DMS153 treated with DMSO at 0.1 percent for 48 hours (cell line): ENCODE data around the gene DHH.
"Not testable (repeated sequence)": the region's sequence is repeated elsewhere in the genome, so short reads cannot be mapped to it uniquely, and the experiment has no call there.

Experiments used
- DNase-seq: peaks from one replicate; lab custom pipeline; 2025; ENCODE audit not compliant: unreplicated experiment; lab: John Stamatoyannopoulos, UW

The DHH gene

GRCh38 chr12:49094160-49094974 is at the start of gene DHH:
TSS of gene DHH (minus strand) at chr12:49094801. CDS start at chr12:49094512, 289 bp downstream.
- no peak for DNase-seq

GRCh38 chr12:49144384-49144783 is 49.8 kb upstream of the DHH start:
- no peak for DNase-seq

GRCh38 chr12:49138999-49139398 is 44.4 kb upstream of the DHH start:
- no peak for DNase-seq

- DNase-seq: no peak
Observed at GRCh38 chr12:49138587-49138986, 44.0 kb upstream of the DHH start.

GRCh38 chr12:49137476-49137875 is 42.9 kb upstream of the DHH start:
- no peak for DNase-seq

- not testable (repeated sequence) for DNase-seq
Observed at GRCh38 chr12:49136997-49137396, 42.4 kb upstream of the DHH start.

GRCh38 chr12:49133590-49133989 is 39.0 kb upstream of the DHH start:
- DNase-seq: no peak

GRCh38 chr12:49133014-49133413 is 38.4 kb upstream of the DHH start:
- DNase-seq: no peak

- DNase-seq: peak; percentile 67
Observed at GRCh38 chr12:49131894-49132461, 37.4 kb upstream of the DHH start.

- DNase-seq: peak; percentile 83
Observed at GRCh38 chr12:49131051-49131893, 36.7 kb upstream of the DHH start, which contains the start of gene TUBA1B. TSS of gene TUBA1B (minus strand) at chr12:49131395. CDS start at chr12:49131300, 95 bp downstream.

- DNase-seq: peak; percentile 73
Observed at GRCh38 chr12:49130151-49131050, 35.8 kb upstream of the DHH start.

GRCh38 chr12:49129332-49130150 is 34.9 kb upstream of the DHH start:
- no peak for DNase-seq

GRCh38 chr12:49127971-49128370 is 33.4 kb upstream of the DHH start:
- not testable (repeated sequence) for DNase-seq

GRCh38 chr12:49126852-49127763 is 32.5 kb upstream of the DHH start:
- DNase-seq: no peak

GRCh38 chr12:49121047-49121696 is 26.6 kb upstream of the DHH start:
- DNase-seq: peak; percentile 15

GRCh38 chr12:49111206-49111605 is 16.6 kb upstream of the DHH start:
- DNase-seq: no peak

GRCh38 chr12:49110464-49111155 is 16.0 kb upstream of the DHH start, which contains the start of gene LMBR1L:
TSS of gene LMBR1L (minus strand) at chr12:49110847. CDS start at chr12:49110555, 292 bp downstream.
- peak; percentile 93 for DNase-seq
